Endodermal cell (in vitro differentiated cells): ENCODE results near the gene SLC12A5. TPM values are rescaled to one million over a fixed set of nuclear protein-coding genes. Genes with fewer than 3 reads are reported as not detected.

Experiments
- DNase-seq: peaks from one replicate; pipeline ENCODE4 v3.0.0-alpha.2; 2017
- H3K27ac ChIP-seq: 2 replicates; pipeline ENCODE4 v1.5.1; 2013; ENCODE audit warnings: mild to moderate bottlenecking, low read depth, low read length, moderate library complexity
- H3K27me3 ChIP-seq: 2 replicates; pipeline ENCODE4 v1.6.1; 2013; ENCODE audit warnings: mild to moderate bottlenecking, low read length, moderate library complexity; ENCODE audit not compliant: insufficient read depth, control insufficient read depth, poor library complexity, severe bottlenecking
- H3K36me3 ChIP-seq: 2 replicates; pipeline ENCODE4 v1.7.0; 2013; ENCODE audit warnings: mild to moderate bottlenecking, low read length, moderate library complexity; ENCODE audit not compliant: control insufficient read depth, insufficient read depth
- H3K4me1 ChIP-seq: one replicate; pipeline ENCODE4 v1.7.0; 2013; ENCODE audit warnings: low read length; ENCODE audit not compliant: control insufficient read depth, insufficient read depth
- H3K4me3 ChIP-seq: 2 replicates; pipeline ENCODE4 v1.5.1; 2013; ENCODE audit warnings: mild to moderate bottlenecking, low read length, moderate library complexity
- H3K9ac ChIP-seq: 2 replicates; pipeline ENCODE4 v1.6.1; 2013; ENCODE audit warnings: mild to moderate bottlenecking, low read length, moderate library complexity; ENCODE audit not compliant: poor library complexity, severe bottlenecking; ENCODE audit errors: extremely low read depth
- H3K9me3 ChIP-seq: 2 replicates; pipeline ENCODE4 v1.6.1; 2013; ENCODE audit warnings: mild to moderate bottlenecking, low read length, moderate library complexity; ENCODE audit not compliant: control insufficient read depth
- H3K27ac Mint-ChIP-seq: 2 replicates; pipeline ENCODE4 v1.8.0; 2020; ENCODE audit warnings: mixed read lengths
- H3K27me3 Mint-ChIP-seq: 2 replicates; pipeline ENCODE4 v1.8.0; 2021; ENCODE audit warnings: mild to moderate bottlenecking, mixed read lengths; ENCODE audit not compliant: insufficient read depth
- H3K36me3 Mint-ChIP-seq: 2 replicates; pipeline ENCODE4 v1.8.0; 2020; ENCODE audit warnings: low read depth, mixed read lengths
- H3K4me1 Mint-ChIP-seq: 2 replicates; pipeline ENCODE4 v1.8.0; 2020; ENCODE audit warnings: mixed read lengths
- H3K4me3 Mint-ChIP-seq: 2 replicates; pipeline ENCODE4 v1.8.0; 2020; ENCODE audit warnings: mild to moderate bottlenecking, moderate library complexity, mixed read lengths
- H3K9me3 Mint-ChIP-seq: 2 replicates; pipeline ENCODE4 v1.8.0; 2020; ENCODE audit warnings: mild to moderate bottlenecking, mixed read lengths
- CTCF ChIP-seq: fragments of 200-600 bp; sonication (generic); conservative IDR thresholded peaks from 2 replicates; pipeline ENCODE4 v1.5.0; 2021; ENCODE audit warnings: antibody characterized with exemption, mild to moderate bottlenecking
- WGBS, 2 experiments: methylation state at CpG; one replicate each; pipeline versions ENCODE4 v1.1.5 to v1.1.7; 2013; ENCODE audit warnings: missing lambda C conversion rate in 2 of 2, mixed read lengths in 1 of 2; ENCODE audit not compliant: insufficient coverage in 1 of 2, insufficient read length in 1 of 2; 5-methylcytosine and 5-hydroxymethylcytosine counted together
- total RNA-seq, 2 donors: library from RNA; stranded (reverse); fragmentation: NEBNext Ultra II Directional in 1 of 2; extraction: Animal tissue kit (Norgen Biotek cat#: 25700) in 1 of 2; gene quantifications; 2 replicates in 1 of 2; 3 replicates in 1 of 2; pipeline ENCODE4 v1.2.1, GENCODE V29; 2021

SLC12A5 gene
- total RNA-seq, 2 donors from 2014 or later, result 5.7 to 10.2 TPM

- Mint-ChIP-seq H3K4me1 (no peaks in the 10 kb centered on the region), H3K9me3 (no peaks in the 10 kb centered on the region), H3K36me3 (no peaks in the 10 kb centered on the region), H3K4me3 (no peak overlapping the region), H3K27ac (no peak overlapping the region), H3K27me3 (peaks cover 83% of the 10 kb centered on the region)
- Histone ChIP-seq H3K4me3 (no peak overlapping the region), H3K27me3 (peaks cover 91% of the 10 kb centered on the region), H3K4me1 (peaks cover 1% of the 10 kb centered on the region), H3K9me3 (no peaks in the 10 kb centered on the region), H3K27ac (no peak overlapping the region), H3K9ac (no peak overlapping the region), H3K36me3 (no peaks in the 10 kb centered on the region)
- TF ChIP-seq CTCF, result no peak
- 85 to 95% methylated on average over 4 to 8 of the region's 8 CpGs for WGBS, 2 experiments
- DNase-seq, result no peak
Measured at GRCh38 chr20:46036370-46036769, 7.4 kb downstream of the SLC12A5 start.

GRCh38 chr20:46037036-46037435, 8.0 kb downstream of the SLC12A5 start:
- Histone ChIP-seq H3K9me3 (no peaks in the 10 kb centered on the region), H3K27me3 (peaks cover 91% of the 10 kb centered on the region), H3K4me1 (no peaks in the 10 kb centered on the region), H3K4me3 (no peak overlapping the region), H3K36me3 (no peaks in the 10 kb centered on the region), H3K27ac (no peak overlapping the region), H3K9ac (no peak overlapping the region)
- H3K4me3 Mint-ChIP-seq, result no peak overlapping the region
- H3K4me1 Mint-ChIP-seq, result no peaks in the 10 kb centered on the region
- no peaks in the 10 kb centered on the region for H3K36me3 Mint-ChIP-seq
- H3K9me3 Mint-ChIP-seq, result no peaks in the 10 kb centered on the region
- no peak for TF ChIP-seq CTCF
- 81 to 83% methylated on average over 5 of the region's 5 CpGs for WGBS, 2 experiments
- no peak for DNase-seq
- peaks cover 82% of the 10 kb centered on the region for H3K27me3 Mint-ChIP-seq
- H3K27ac Mint-ChIP-seq, result no peak overlapping the region

- DNase-seq, result peak; percentile 93
- Histone ChIP-seq H3K27me3 (peaks cover 84% of the 10 kb centered on the region), H3K36me3 (no peaks in the 10 kb centered on the region), H3K9me3 (no peaks in the 10 kb centered on the region), H3K4me1 (no peaks in the 10 kb centered on the region), H3K27ac (no peak overlapping the region), H3K9ac (no peak overlapping the region), H3K4me3 (no peak overlapping the region)
- TF ChIP-seq CTCF, result no peak
- peaks cover 70% of the 10 kb centered on the region for H3K27me3 Mint-ChIP-seq
- 29 to 31% methylated on average over 12 to 18 of the region's 18 CpGs for WGBS, 2 experiments
- H3K36me3 Mint-ChIP-seq, result no peaks in the 10 kb centered on the region
- H3K9me3 Mint-ChIP-seq, result no peaks in the 10 kb centered on the region
- H3K4me3 Mint-ChIP-seq, result no peak overlapping the region
- H3K4me1 Mint-ChIP-seq, result no peaks in the 10 kb centered on the region
- H3K27ac Mint-ChIP-seq, result no peak overlapping the region
Measured at GRCh38 chr20:46040902-46041535, 12.0 kb downstream of the SLC12A5 start.
